HepG2 (cell line): ENCODE measurements around the gene PRSS8.

ENCODE experiments used
- FOXK2 ChIP-seq: fragments of 450-650 bp; IDR thresholded peaks from 2 replicates; pipeline ENCODE4 v1.6.1; 2016
- KAT2B ChIP-seq: fragments of 150-350 bp; IDR thresholded peaks from 2 replicates; pipeline ENCODE4 v1.6.1; 2014; ENCODE audit warnings: low read depth, low read length, borderline replicate concordance
- RAD21 ChIP-seq: fragments of 450-650 bp; formaldehyde crosslinking; IDR thresholded peaks from 2 replicates; pipeline ENCODE4 v1.5.0; 2020; ENCODE audit warnings: mild to moderate bottlenecking
- SETDB1 ChIP-seq: sonication (generic); formaldehyde crosslinking; IDR thresholded peaks from 2 replicates; pipeline ENCODE4 v1.5.1; 2020; ENCODE audit warnings: missing genetic modification reagents, mild to moderate bottlenecking, borderline replicate concordance
- TF ChIP-seq, protein P1 (sequence below): sonication (generic); formaldehyde crosslinking; IDR thresholded peaks from 2 replicates; pipeline ENCODE4 v1.4.0; 2020; ENCODE audit warnings: missing genetic modification reagents, mild to moderate bottlenecking, borderline replicate concordance

DNA sequence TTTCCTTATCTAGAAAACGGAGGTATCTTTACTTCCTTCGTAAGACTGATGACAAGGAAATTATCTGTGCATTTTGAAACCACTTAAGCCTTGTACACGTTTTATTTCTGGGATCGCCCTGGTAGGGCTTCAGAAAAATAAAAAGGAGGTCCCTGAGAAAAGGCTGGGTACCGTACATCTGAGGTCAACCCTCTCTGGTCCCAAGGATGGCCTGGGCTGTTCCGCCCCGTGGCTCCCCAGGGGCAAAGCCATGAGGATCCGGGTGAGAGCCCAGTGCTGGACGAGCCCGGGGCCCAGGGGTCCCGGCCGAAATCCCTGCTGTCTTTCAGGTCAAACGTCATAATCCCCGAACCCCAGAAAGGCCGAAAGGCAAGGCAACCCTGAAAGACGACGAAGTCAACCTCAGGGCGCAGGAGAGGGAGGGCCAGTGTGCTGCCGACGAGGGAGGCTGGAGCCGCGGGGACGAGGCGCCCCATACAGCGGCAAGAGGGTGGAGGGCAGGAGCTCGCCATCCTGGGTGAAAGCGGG lies 43.8 kb upstream of the PRSS8 start:
- TF ChIP-seq RAD21 = 0 out of 2 replicates have a peak, but pooled peaks have one; percentile 9
- 0 out of 2 replicates have a peak, but pooled peaks have one; percentile 57 for TF ChIP-seq SETDB1
- TF ChIP-seq KAT2B = no peak
- TF ChIP-seq FOXK2 = no peak
- TF ChIP-seq, protein P1, sequence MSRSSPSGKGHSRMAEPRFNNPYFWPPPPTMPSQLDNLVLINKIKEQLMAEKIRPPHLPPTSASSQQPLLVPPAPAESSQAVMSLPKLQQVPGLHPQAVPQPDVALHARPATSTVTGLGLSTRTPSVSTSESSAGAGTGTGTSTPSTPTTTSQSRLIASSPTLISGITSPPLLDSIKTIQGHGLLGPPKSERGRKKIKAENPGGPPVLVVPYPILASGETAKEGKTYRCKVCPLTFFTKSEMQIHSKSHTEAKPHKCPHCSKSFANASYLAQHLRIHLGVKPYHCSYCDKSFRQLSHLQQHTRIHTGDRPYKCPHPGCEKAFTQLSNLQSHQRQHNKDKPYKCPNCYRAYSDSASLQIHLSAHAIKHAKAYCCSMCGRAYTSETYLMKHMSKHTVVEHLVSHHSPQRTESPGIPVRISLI = no peak
